ENCODE results near the gene DUSP9.
"Not testable (repeated sequence)": the region's sequence is repeated elsewhere in the genome, so short reads cannot be mapped to it uniquely, and the experiment has no call there.

DUSP9 gene

GRCh38 chrX:153673428-153674218 lies 26.6 kb downstream of the DUSP9 start, which contains the start of gene PNCK:
TSS of gene PNCK (minus strand) at chrX:153673813. CDS start at chrX:153673076, 737 bp downstream.
- H3K4me1 ChIP-seq (ENCODE audit: insufficient read depth, insufficient read length): peaks cover 2% of the 10 kb centered on the region
- DNase-seq (ENCODE audit: low read depth, low spot score): no peak
- no peak within 1 kb of the TSS for H3K4me3 ChIP-seq (ENCODE audit: insufficient read length, low read depth)
- H3K27me3 ChIP-seq (ENCODE audit: insufficient read depth, insufficient read length): peaks cover 3% of the 10 kb centered on the region
- H3K36me3 ChIP-seq (ENCODE audit: insufficient read depth, insufficient read length, low read length): no peaks in the 10 kb centered on the region
- H3K9ac ChIP-seq (ENCODE audit: insufficient read length, low read depth): no peak within 1 kb of the TSS
- no peaks in the 10 kb centered on the region for H3K9me3 ChIP-seq (ENCODE audit: insufficient read depth, low read length)
- TF ChIP-seq SUZ12 (IDR thresholded peaks at IDR 0.05; ENCODE audit: extremely low read depth, insufficient read depth, insufficient read length) (no peak), ZNF274 (IDR thresholded peaks at IDR 0.05; ENCODE audit: low read depth, low read length) (no peak), YY1 (IDR thresholded peaks at IDR 0.05; ENCODE audit: insufficient read depth, insufficient read length) (no peak)

GRCh38 chrX:153674219-153674851 lies 27.3 kb downstream of the DUSP9 start:
- no peaks in the 10 kb centered on the region for H3K36me3 ChIP-seq (ENCODE audit: insufficient read depth, insufficient read length, low read length)
- no peak for DNase-seq (ENCODE audit: low read depth, low spot score)
- peaks cover 2% of the 10 kb centered on the region for H3K4me1 ChIP-seq (ENCODE audit: insufficient read depth, insufficient read length)
- H3K9me3 ChIP-seq (ENCODE audit: insufficient read depth, low read length): no peaks in the 10 kb centered on the region
- TF ChIP-seq SUZ12 (IDR thresholded peaks at IDR 0.05; ENCODE audit: extremely low read depth, insufficient read depth, insufficient read length) (no peak), ZNF274 (IDR thresholded peaks at IDR 0.05; ENCODE audit: low read depth, low read length) (no peak), YY1 (IDR thresholded peaks at IDR 0.05; ENCODE audit: insufficient read depth, insufficient read length) (no peak)
- H3K4me3 ChIP-seq (ENCODE audit: insufficient read length, low read depth): no peak overlapping the region
- H3K9ac ChIP-seq (ENCODE audit: insufficient read length, low read depth): no peak overlapping the region
- peaks cover 3% of the 10 kb centered on the region for H3K27me3 ChIP-seq (ENCODE audit: insufficient read depth, insufficient read length)

- no peak overlapping the region for H3K9ac ChIP-seq (ENCODE audit: insufficient read length, low read depth)
- H3K36me3 ChIP-seq (ENCODE audit: insufficient read depth, insufficient read length, low read length): no peaks in the 10 kb centered on the region
- TF ChIP-seq SUZ12 (IDR thresholded peaks at IDR 0.05; ENCODE audit: extremely low read depth, insufficient read depth, insufficient read length) (no peak), YY1 (IDR thresholded peaks at IDR 0.05; ENCODE audit: insufficient read depth, insufficient read length) (no peak), ZNF274 (IDR thresholded peaks at IDR 0.05; ENCODE audit: low read depth, low read length) (no peak)
- H3K27me3 ChIP-seq (ENCODE audit: insufficient read depth, insufficient read length): no peaks in the 10 kb centered on the region
- no peak overlapping the region for H3K4me3 ChIP-seq (ENCODE audit: insufficient read length, low read depth)
- H3K9me3 ChIP-seq (ENCODE audit: insufficient read depth, low read length): no peaks in the 10 kb centered on the region
- DNase-seq (ENCODE audit: low read depth, low spot score): no peak
- H3K4me1 ChIP-seq (ENCODE audit: insufficient read depth, insufficient read length): no peaks in the 10 kb centered on the region
Observed at GRCh38 chrX:153681175-153681574, 34.2 kb downstream of the DUSP9 start.

DNA sequence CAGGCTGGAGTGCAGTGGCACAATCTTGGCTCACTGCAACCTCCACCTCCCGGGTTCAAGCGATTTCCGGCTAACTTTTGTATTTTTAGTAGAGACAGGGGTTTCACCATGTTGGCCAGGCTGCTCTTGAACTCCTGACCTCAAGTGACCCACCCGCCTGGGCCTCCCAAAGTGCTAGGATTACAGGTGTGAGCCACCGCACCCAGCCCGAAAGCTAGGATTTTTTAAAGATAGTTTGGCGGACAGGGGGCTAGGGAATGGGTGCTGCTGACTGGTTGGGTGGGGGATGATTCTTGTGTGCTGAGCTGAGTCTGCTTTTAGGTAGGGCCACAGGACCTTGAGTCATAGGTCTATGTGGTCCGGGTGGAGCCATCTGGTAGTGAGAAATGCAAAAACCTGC lies 36.5 kb downstream of the DUSP9 start:
- H3K4me1 ChIP-seq (ENCODE audit: insufficient read depth, insufficient read length); H3K36me3 ChIP-seq (ENCODE audit: insufficient read depth, insufficient read length, low read length); H3K9me3 ChIP-seq (ENCODE audit: insufficient read depth, low read length); H3K27me3 ChIP-seq (ENCODE audit: insufficient read depth, insufficient read length); H3K9ac ChIP-seq (ENCODE audit: insufficient read length, low read depth); H3K4me3 ChIP-seq (ENCODE audit: insufficient read length, low read depth); DNase-seq (ENCODE audit: low read depth, low spot score): not testable (repeated sequence)

- Histone ChIP-seq H3K9me3 (ENCODE audit: insufficient read depth, low read length) (no peaks in the 10 kb centered on the region), H3K4me1 (ENCODE audit: insufficient read depth, insufficient read length) (no peaks in the 10 kb centered on the region), H3K36me3 (ENCODE audit: insufficient read depth, insufficient read length, low read length) (peaks cover under 1% of the 10 kb centered on the region), H3K27me3 (ENCODE audit: insufficient read depth, insufficient read length) (no peaks in the 10 kb centered on the region), H3K9ac (ENCODE audit: insufficient read length, low read depth) (peak overlapping the region; percentile 56), H3K4me3 (ENCODE audit: insufficient read length, low read depth) (peak overlapping the region; percentile 21)
- no peak for DNase-seq (ENCODE audit: low read depth, low spot score)
- TF ChIP-seq YY1 (IDR thresholded peaks at IDR 0.05; ENCODE audit: insufficient read depth, insufficient read length) (no peak), SUZ12 (IDR thresholded peaks at IDR 0.05; ENCODE audit: extremely low read depth, insufficient read depth, insufficient read length) (no peak), ZNF274 (IDR thresholded peaks at IDR 0.05; ENCODE audit: low read depth, low read length) (no peak)
Observed at GRCh38 chrX:153684467-153685155, 37.6 kb downstream of the DUSP9 start.

- H3K9ac ChIP-seq (ENCODE audit: insufficient read length, low read depth): peak overlapping the region; percentile 56
- no peaks in the 10 kb centered on the region for H3K9me3 ChIP-seq (ENCODE audit: insufficient read depth, low read length)
- DNase-seq (ENCODE audit: low read depth, low spot score): no peak
- peaks cover 4% of the 10 kb centered on the region for H3K36me3 ChIP-seq (ENCODE audit: insufficient read depth, insufficient read length, low read length)
- H3K4me1 ChIP-seq (ENCODE audit: insufficient read depth, insufficient read length): peaks cover 3% of the 10 kb centered on the region
- peak overlapping the region; percentile 21 for H3K4me3 ChIP-seq (ENCODE audit: insufficient read length, low read depth)
- TF ChIP-seq YY1 (IDR thresholded peaks at IDR 0.05; ENCODE audit: insufficient read depth, insufficient read length) (no peak), SUZ12 (IDR thresholded peaks at IDR 0.05; ENCODE audit: extremely low read depth, insufficient read depth, insufficient read length) (no peak), ZNF274 (IDR thresholded peaks at IDR 0.05; ENCODE audit: low read depth, low read length) (no peak)
- no peaks in the 10 kb centered on the region for H3K27me3 ChIP-seq (ENCODE audit: insufficient read depth, insufficient read length)
Observed at GRCh38 chrX:153685156-153685536, 38.1 kb downstream of the DUSP9 start.

All from NT2/D1 (cell line).